ENCODE data around the gene PHLDA1. TPM values are rescaled to one million over a fixed set of nuclear protein-coding genes. Genes with fewer than 3 reads are reported as not detected.

The PHLDA1 gene
- total and polyA plus RNA-seq, 10 donors = 2.2 to 44.4 (median 20.6) TPM

DNA sequence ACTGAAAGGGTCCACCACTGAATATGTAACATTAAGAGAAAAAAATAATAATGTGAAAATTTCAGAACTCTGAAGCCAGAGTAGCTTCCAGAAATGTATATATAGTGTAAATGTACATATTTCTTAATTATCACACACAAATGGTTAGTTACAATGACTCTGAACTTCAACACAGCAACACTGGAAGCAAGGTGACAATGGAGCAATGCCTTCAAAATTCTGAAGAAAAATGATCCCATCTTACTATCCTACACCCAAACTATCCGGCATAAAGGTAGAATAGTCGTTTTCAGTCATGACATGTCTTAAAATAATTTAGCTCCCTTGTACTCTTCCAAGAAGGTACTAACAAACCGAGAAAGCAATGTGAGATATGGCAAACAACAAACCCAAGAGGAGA is 41.0 kb upstream of the PHLDA1 start:
- H3K27me3 ChIP-seq (replicated peaks in 1 of 7) = no peaks in the 10 kb centered on the region
- intact Hi-C loops (cut with DNase I; ENCODE audit: low total_unique reads) = no loop called here
- H3K36me3 ChIP-seq = peaks cover 0 to 59% (median 10%) of the 10 kb centered on the region in 6 donors
- H3K4me3 ChIP-seq = no peak overlapping the region
- H3K9me3 ChIP-seq = no peaks in the 10 kb centered on the region
- WGBS, 5 donors = 90 to 96% (median 94%) methylated on average over 3 of the region's 3 CpGs
- no peak overlapping the region for H3K27ac ChIP-seq
- peaks cover 0 to 83% (median 32%) of the 10 kb centered on the region in 6 donors for H3K4me1 ChIP-seq
- TF ChIP-seq POLR2A (IDR thresholded peaks at IDR 0.05) = no peak
- no peak for TF ChIP-seq POLR2AphosphoS5 (IDR thresholded peaks at IDR 0.05)
- DNase-seq = no peak

DNA sequence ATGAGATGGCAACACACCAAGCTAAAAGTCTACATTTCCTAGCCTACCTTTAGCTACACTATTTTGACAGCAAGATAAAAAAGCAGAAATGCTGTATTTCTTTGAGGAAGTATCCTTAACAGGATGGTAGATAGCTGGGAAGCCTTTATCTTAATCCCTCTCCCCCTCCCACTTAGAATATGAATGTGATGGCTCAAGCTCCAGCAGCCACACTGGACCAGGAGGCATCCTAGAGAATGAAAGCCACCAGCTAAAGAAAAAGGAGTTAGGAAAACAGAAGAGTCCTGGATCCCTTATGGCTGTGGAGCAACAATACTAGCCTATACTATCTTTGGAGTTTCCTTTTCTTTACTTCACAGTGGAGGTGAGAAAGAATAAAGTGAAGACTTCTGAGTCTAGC is 37.8 kb upstream of the PHLDA1 start:
- no peak for DNase-seq
- intact Hi-C loops (cut with DNase I; ENCODE audit: low total_unique reads) = no loop called here
- H3K27ac ChIP-seq = no peak overlapping the region
- H3K27me3 ChIP-seq (replicated peaks in 1 of 7) = no peaks in the 10 kb centered on the region
- H3K36me3 ChIP-seq = peaks cover 0 to 91% (median 39%) of the 10 kb centered on the region in 6 donors
- H3K9me3 ChIP-seq = peaks cover 0 to 23% (median 21%) of the 10 kb centered on the region in 8 donors
- no peak overlapping the region for H3K4me3 ChIP-seq
- peaks cover 0 to 54% (median 5%) of the 10 kb centered on the region in 6 donors for H3K4me1 ChIP-seq
- no peak for TF ChIP-seq POLR2AphosphoS5 (IDR thresholded peaks at IDR 0.05)
- TF ChIP-seq POLR2A (IDR thresholded peaks at IDR 0.05) = no peak
- TF ChIP-seq, protein P1, sequence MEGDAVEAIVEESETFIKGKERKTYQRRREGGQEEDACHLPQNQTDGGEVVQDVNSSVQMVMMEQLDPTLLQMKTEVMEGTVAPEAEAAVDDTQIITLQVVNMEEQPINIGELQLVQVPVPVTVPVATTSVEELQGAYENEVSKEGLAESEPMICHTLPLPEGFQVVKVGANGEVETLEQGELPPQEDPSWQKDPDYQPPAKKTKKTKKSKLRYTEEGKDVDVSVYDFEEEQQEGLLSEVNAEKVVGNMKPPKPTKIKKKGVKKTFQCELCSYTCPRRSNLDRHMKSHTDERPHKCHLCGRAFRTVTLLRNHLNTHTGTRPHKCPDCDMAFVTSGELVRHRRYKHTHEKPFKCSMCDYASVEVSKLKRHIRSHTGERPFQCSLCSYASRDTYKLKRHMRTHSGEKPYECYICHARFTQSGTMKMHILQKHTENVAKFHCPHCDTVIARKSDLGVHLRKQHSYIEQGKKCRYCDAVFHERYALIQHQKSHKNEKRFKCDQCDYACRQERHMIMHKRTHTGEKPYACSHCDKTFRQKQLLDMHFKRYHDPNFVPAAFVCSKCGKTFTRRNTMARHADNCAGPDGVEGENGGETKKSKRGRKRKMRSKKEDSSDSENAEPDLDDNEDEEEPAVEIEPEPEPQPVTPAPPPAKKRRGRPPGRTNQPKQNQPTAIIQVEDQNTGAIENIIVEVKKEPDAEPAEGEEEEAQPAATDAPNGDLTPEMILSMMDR (IDR thresholded peaks at IDR 0.05 in 8 of 11, conservative IDR thresholded peaks at IDR 0.05 in 3 of 11) = no peak

DNA sequence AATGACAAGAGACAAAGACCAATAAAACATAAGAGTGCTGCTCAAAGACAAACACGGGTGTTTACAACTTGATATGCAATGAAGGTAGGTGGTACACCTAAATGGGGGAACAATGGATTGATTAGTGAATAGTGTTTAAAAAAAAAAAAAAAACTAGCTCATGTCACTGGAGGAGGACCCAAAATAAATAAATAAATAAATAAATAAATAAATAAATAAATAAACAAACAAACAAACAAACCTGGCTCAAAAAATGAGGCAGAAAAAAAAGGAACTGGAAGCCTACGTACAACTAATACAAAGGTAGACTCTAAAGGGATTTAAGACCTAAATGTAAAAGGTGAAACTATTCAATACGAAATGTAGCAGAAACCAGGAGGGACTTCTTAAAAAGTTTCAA is 34.3 kb upstream of the PHLDA1 start:
- H3K27me3 ChIP-seq (replicated peaks in 1 of 7) = no peaks in the 10 kb centered on the region
- TF ChIP-seq, protein P1 (IDR thresholded peaks at IDR 0.05 in 8 of 11, conservative IDR thresholded peaks at IDR 0.05 in 3 of 11) = no peak
- no peak for TF ChIP-seq POLR2AphosphoS5 (IDR thresholded peaks at IDR 0.05)
- no peak for TF ChIP-seq POLR2A (IDR thresholded peaks at IDR 0.05)
- peaks cover 0 to 27% (median 25%) of the 10 kb centered on the region in 8 donors for H3K9me3 ChIP-seq
- WGBS, 5 donors = 96 to 97% (median 96%) methylated on average over 3 of the region's 3 CpGs
- H3K4me1 ChIP-seq = peaks cover 0 to 34% (median 0%) of the 10 kb centered on the region in 6 donors
- DNase-seq = no peak
- intact Hi-C loops (cut with DNase I; ENCODE audit: low total_unique reads) = no loop called here
- H3K4me3 ChIP-seq = no peak overlapping the region
- H3K27ac ChIP-seq = no peak overlapping the region
- H3K36me3 ChIP-seq = peaks cover 0 to 100% (median 63%) of the 10 kb centered on the region in 6 donors

DNA sequence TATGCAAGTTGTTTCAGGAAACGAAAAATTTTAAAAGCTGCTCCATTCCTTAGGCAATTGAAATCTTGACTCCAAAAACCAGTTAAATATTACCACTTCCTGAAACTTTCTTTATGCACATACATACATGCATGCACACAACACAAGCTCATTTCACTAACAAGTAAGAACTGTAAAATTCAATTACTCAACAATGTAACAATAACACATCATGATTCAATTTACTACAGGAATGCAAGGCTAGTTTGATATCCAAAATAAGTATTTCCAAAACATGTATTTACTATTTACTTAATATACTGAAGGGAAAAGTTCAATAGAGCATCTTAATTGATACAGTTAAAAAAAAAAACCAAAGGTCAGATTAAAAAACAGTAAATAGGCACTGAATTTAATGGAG is 33.3 kb upstream of the PHLDA1 start:
- peaks cover 0 to 30% (median 0%) of the 10 kb centered on the region in 6 donors for H3K4me1 ChIP-seq
- TF ChIP-seq POLR2AphosphoS5 (IDR thresholded peaks at IDR 0.05) = no peak
- TF ChIP-seq, protein P1 (IDR thresholded peaks at IDR 0.05 in 8 of 11, conservative IDR thresholded peaks at IDR 0.05 in 3 of 11) = no peak
- no peak for TF ChIP-seq POLR2A (IDR thresholded peaks at IDR 0.05)
- H3K27ac ChIP-seq = no peak overlapping the region
- WGBS, 5 donors = 78 to 89% (median 88%) methylated on average over 1 of the region's 1 CpG
- no peaks in the 10 kb centered on the region for H3K27me3 ChIP-seq (replicated peaks in 1 of 7)
- no peak for DNase-seq
- H3K9me3 ChIP-seq = peaks cover 0 to 27% (median 25%) of the 10 kb centered on the region in 8 donors
- H3K4me3 ChIP-seq = no peak overlapping the region
- peaks cover 0 to 100% (median 64%) of the 10 kb centered on the region in 6 donors for H3K36me3 ChIP-seq
- intact Hi-C loops (cut with DNase I; ENCODE audit: low total_unique reads) = no loop called here
